GM19351 (cell line): ENCODE data around the gene OVCA2.
"Not testable (repeated sequence)": the region's sequence is repeated elsewhere in the genome, so short reads cannot be mapped to it uniquely, and the experiment has no call there.

ENCODE experiments used
- ATAC-seq: cut with Tn5 transposase; IDR thresholded peaks from one replicate; pipeline ENCODE4 v1.9.1; 2021; ENCODE audit warnings: mild to moderate bottlenecking, moderate library complexity; ENCODE audit not compliant: unreplicated experiment

The OVCA2 gene

GRCh38 chr17:2013220-2013993 is 28.4 kb upstream of the OVCA2 start:
- ATAC-seq, result not testable (repeated sequence)

GRCh38 chr17:2013994-2014317 is 27.9 kb upstream of the OVCA2 start:
- ATAC-seq, result no peak

GRCh38 chr17:2015314-2015713 is 26.5 kb upstream of the OVCA2 start:
- ATAC-seq, result no peak

GRCh38 chr17:2016494-2016893 is 25.3 kb upstream of the OVCA2 start:
- ATAC-seq, result no peak

GRCh38 chr17:2017274-2017941 is 24.4 kb upstream of the OVCA2 start:
- ATAC-seq, result no peak

- ATAC-seq, result no peak
These were observed 22.9 kb upstream of the OVCA2 start for GRCh38 chr17:2018716-2019510.

- ATAC-seq, result no peak
These were observed 22.1 kb upstream of the OVCA2 start for GRCh38 chr17:2019723-2020122.

- ATAC-seq, result no peak
These were observed 21.1 kb upstream of the OVCA2 start for GRCh38 chr17:2020721-2021120.

- ATAC-seq, result no peak
These were observed 19.1 kb upstream of the OVCA2 start for GRCh38 chr17:2022647-2023240.

- no peak for ATAC-seq
These were observed 18.6 kb upstream of the OVCA2 start for GRCh38 chr17:2023256-2023655.

GRCh38 chr17:2023692-2024571 is 17.9 kb upstream of the OVCA2 start:
- no peak for ATAC-seq

GRCh38 chr17:2024572-2025219 is 17.1 kb upstream of the OVCA2 start:
- ATAC-seq, result no peak

GRCh38 chr17:2025220-2025621 is 16.6 kb upstream of the OVCA2 start, which contains the start of gene RTN4RL1:
RTN4RL1 (minus strand) TSS chr17:2025334; CDS start chr17:2024865, 469 bp downstream.
- ATAC-seq, result no peak

- ATAC-seq, result no peak
These were observed 16.1 kb upstream of the OVCA2 start for GRCh38 chr17:2025622-2026309.

GRCh38 chr17:2027528-2028233 is 14.1 kb upstream of the OVCA2 start:
- no peak for ATAC-seq

- no peak for ATAC-seq
These were observed 13.6 kb upstream of the OVCA2 start for GRCh38 chr17:2028234-2028614.

GRCh38 chr17:2028737-2029136 is 13.1 kb upstream of the OVCA2 start:
- no peak for ATAC-seq

- peak; percentile 83 for ATAC-seq
These were observed 11.7 kb upstream of the OVCA2 start, which contains the start of gene DPH1 for GRCh38 chr17:2029911-2030778. DPH1 (plus strand) TSS chr17:2030153; CDS start chr17:2030170, 17 bp downstream.
